A673 (cell line): Measurements from ENCODE around the gene URAD. TPM values are rescaled to one million over a fixed set of nuclear protein-coding genes. Genes with fewer than 3 reads are reported as not detected.
A peak's percentile ranks its signal among the peaks of the same experiment; 100 is the strongest.

Experiments used
- BruUV-seq: library from RNA; stranded (reverse); fragments of 400-500 nt; replicated peaks from 2 replicates; lab custom pipeline; 2021; lab: Mats Ljungman, UMichigan
- CTCF ChIA-PET: fragments of 300-600 bp; sonication (Branson Sonifier 250); formaldehyde crosslinking; loops from one replicate; lab custom pipeline; 2022; ENCODE audit warnings: antibody characterized with exemption; lab: Charles Lee
- POLR2A ChIA-PET: fragments of 300-600 bp; sonication (Branson Sonifier 250); formaldehyde crosslinking; loops from one replicate; lab custom pipeline; 2022; ENCODE audit warnings: antibody characterized with exemption; ENCODE audit not compliant: low non-redundant PET; lab: Charles Lee
- DNase-seq: peaks from one replicate; pipeline ENCODE4 v3.0.0-alpha.2; 2015; ENCODE audit warnings: low spot score
- H3K27ac ChIP-seq: fragments of 200-600 bp; sonication (generic); 2 replicates; pipeline ENCODE4 v1.5.1; 2016; ENCODE audit warnings: mixed run types, low read depth, mild to moderate bottlenecking, mixed read lengths, antibody characterized with exemption, low read length; ENCODE audit not compliant: poor library complexity, severe bottlenecking
- H3K27me3 ChIP-seq: fragments of 200-600 bp; sonication (generic); replicated peaks from 2 replicates; pipeline ENCODE4 v1.6.1; 2017; ENCODE audit warnings: mixed run types, low read depth, mild to moderate bottlenecking, mixed read lengths, antibody characterized with exemption, low read length; ENCODE audit not compliant: insufficient read depth, poor library complexity
- H3K36me3 ChIP-seq: fragments of 200-600 bp; sonication (generic); 2 replicates; pipeline ENCODE4 v1.6.1; 2016; ENCODE audit warnings: mixed run types, mild to moderate bottlenecking, mixed read lengths, antibody characterized with exemption, low read length; ENCODE audit not compliant: insufficient read depth, poor library complexity, severe bottlenecking
- H3K4me1 ChIP-seq: fragments of 200-600 bp; sonication (generic); 2 replicates; pipeline ENCODE4 v1.6.1; 2017; ENCODE audit warnings: mixed run types, mild to moderate bottlenecking, mixed read lengths, antibody characterized with exemption, low read length; ENCODE audit not compliant: insufficient read depth, poor library complexity, severe bottlenecking
- H3K4me3 ChIP-seq: fragments of 200-600 bp; sonication (generic); 2 replicates; pipeline ENCODE4 v1.5.1; 2016; ENCODE audit warnings: low read depth, mixed run types, mild to moderate bottlenecking, mixed read lengths, low read length; ENCODE audit not compliant: poor library complexity, severe bottlenecking
- H3K9me3 ChIP-seq: fragments of 200-600 bp; sonication (generic); 2 replicates; pipeline ENCODE4 v1.6.1; 2016; ENCODE audit warnings: mixed run types, low read depth, mild to moderate bottlenecking, mixed read lengths, antibody characterized with exemption, low read length; ENCODE audit not compliant: poor library complexity, severe bottlenecking
- CTCF ChIP-seq: fragments of 300-800, 200-600 bp; sonication (generic); conservative IDR thresholded peaks from 2 replicates; pipeline ENCODE4 v1.5.1; 2017; ENCODE audit warnings: low read depth, mild to moderate bottlenecking, antibody characterized with exemption, low read length, moderate library complexity, mixed read lengths
- EZH2 ChIP-seq: fragments of 200-600 bp; sonication (generic); IDR thresholded peaks from 2 replicates; pipeline ENCODE4 v1.6.1; 2017; ENCODE audit warnings: borderline replicate concordance, low read depth, mild to moderate bottlenecking, mixed read lengths, antibody characterized with exemption, low read length; ENCODE audit not compliant: poor library complexity, severe bottlenecking
- intact Hi-C: fragments of 100-400 bp; cut with micrococcal nuclease; formaldehyde crosslinking; loops from one replicate; pipeline ENCODE4 v1.10.0; 2022; ENCODE audit not compliant: unreplicated experiment
- total RNA-seq: library from RNA; stranded (reverse); gene quantifications from 2 replicates; pipeline ENCODE4 v1.2.3, GENCODE V29; 2021

URAD gene
- total RNA-seq, 1 experiment from 2014 or later: not detected

DNA sequence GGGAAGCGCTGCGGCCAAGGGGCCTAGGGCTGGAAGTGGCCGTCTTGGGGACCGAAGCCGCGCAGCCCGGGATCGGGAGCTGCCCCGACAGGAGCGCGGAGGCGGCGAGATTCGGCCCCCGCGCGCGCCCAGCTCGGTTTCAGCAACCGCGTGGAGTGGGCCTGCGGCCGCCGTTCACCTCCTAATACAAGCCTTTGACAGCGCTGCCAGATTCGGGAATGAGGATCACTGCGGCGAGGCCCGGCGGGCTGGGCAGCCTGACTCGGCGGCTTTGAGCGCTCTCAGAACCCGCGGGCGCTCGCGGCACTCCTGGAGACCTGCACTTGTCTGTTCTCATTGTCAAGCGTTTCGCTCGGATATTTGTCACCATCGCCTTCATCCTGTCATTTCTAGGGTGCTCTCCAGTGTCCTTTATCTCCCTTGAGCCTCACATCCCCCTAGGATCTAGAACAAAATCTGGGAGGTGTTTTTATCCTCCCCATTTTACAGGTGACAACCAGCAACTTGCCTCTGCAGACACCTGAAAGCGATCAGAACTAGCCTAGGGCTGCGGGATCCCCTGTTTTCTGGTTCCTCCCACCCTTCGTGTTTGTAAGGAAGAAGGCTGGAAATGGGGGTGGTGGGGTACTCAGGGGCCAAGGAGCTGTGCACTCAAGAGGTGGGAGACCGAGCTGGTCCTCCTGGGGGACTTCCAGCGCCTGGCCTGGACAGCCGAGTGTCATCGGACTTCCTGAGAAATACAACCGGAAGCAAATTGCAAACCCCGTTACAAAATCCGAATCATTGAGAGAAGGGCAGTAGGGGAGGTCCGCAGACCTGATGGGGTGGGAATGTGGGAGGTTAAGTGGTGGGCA lies 17.9 kb downstream of the URAD start:
- no TSS peak for BruUV-seq
- POLR2A ChIA-PET: no interaction called here
- intact Hi-C loops: loop anchor here (10.0 kb wide), 1 partner anchor 986 kb away; no protein-coding TSS in a partner anchor
- peak; percentile 94 for TF ChIP-seq EZH2
- TF ChIP-seq CTCF: no peak
- no peaks in the 10 kb centered on the region for H3K9me3 ChIP-seq
- CTCF ChIA-PET: interaction anchor here (0.9 kb wide), 1 partner anchor 142 kb away, joined by 3 read pairs; no protein-coding TSS in a partner anchor
- no peak overlapping the region for H3K4me3 ChIP-seq
- DNase-seq: no peak
- H3K27ac ChIP-seq: no peak overlapping the region
- H3K36me3 ChIP-seq: no peaks in the 10 kb centered on the region
- H3K27me3 ChIP-seq: peaks cover 100% of the 10 kb centered on the region
- H3K4me1 ChIP-seq: no peaks in the 10 kb centered on the region

GRCh38 chr13:27969866-27970229 lies 18.6 kb downstream of the URAD start:
- H3K4me1 ChIP-seq: no peaks in the 10 kb centered on the region
- H3K9me3 ChIP-seq: no peaks in the 10 kb centered on the region
- H3K36me3 ChIP-seq: no peaks in the 10 kb centered on the region
- TF ChIP-seq EZH2: no peak
- no peak for TF ChIP-seq CTCF
- no peak overlapping the region for H3K27ac ChIP-seq
- POLR2A ChIA-PET: no interaction called here
- no peak for DNase-seq
- H3K4me3 ChIP-seq: no peak overlapping the region
- BruUV-seq: no TSS peak
- CTCF ChIA-PET: interaction anchor here (0.9 kb wide), 1 partner anchor 141 kb away, joined by 3 read pairs; no protein-coding TSS in a partner anchor
- peaks cover 100% of the 10 kb centered on the region for H3K27me3 ChIP-seq
- intact Hi-C loops: loop anchor here (10.0 kb wide), 1 partner anchor 985 kb away; no protein-coding TSS in a partner anchor

DNA sequence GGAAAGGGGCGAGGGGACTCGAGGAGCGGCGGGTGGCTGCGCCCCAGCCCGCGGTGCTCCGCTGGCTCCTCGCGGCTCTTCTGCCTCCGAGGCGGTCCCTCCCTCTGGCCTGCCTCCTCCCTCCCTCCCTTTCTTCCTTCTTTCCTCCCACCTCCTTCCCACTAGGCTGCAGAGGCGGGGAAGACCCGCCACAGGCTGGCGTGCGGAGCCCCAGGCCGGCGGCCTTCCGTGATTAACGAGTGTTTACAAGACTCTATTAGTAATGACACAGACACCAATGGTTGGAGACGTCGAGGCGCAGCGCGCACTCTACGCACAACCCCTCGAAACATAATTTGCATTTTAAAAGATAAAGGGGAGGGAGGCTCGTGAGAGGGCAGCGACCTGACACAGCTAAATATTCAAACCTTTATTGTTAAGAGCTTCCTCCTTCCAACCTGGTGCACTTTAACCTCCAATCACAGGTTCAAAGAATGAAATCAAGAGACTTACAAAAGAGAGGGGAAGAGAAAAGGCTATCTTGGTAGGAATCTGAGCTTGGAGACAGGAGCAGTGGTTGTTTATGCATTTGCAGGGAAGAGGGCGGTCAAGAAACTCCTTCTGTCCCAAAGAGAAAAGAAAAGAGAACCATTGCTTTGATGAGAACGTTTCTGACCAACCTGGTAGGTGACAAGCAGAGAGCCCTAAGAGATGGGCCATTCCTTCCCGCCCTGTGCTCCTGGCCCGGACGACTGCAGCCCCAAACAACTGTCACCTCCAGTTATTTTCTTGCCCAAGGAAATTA lies 19.2 kb downstream of the URAD start, which contains the start of gene CDX2:
Gene CDX2, minus strand, starts transcription at position 234 of the 784 bp plus-strand sequence. CDS start 309 bp downstream, outside the sequence.
- Histone ChIP-seq H3K4me1 (no peaks in the 10 kb centered on the region), H3K9me3 (no peaks in the 10 kb centered on the region), H3K27me3 (peaks cover 100% of the 10 kb centered on the region), H3K4me3 (peak within 1 kb of the TSS; percentile 12), H3K27ac (no peak within 1 kb of the TSS), H3K36me3 (no peaks in the 10 kb centered on the region)
- TF ChIP-seq CTCF: no peak
- peak; percentile 72 for TF ChIP-seq EZH2
- no peak for DNase-seq
- intact Hi-C loops: no loop called here
- BruUV-seq: no TSS peak
- ChIA-PET POLR2A (no interaction called here), CTCF (no interaction called here)
